Measurements from ENCODE around the gene DFFB. TPM values are rescaled to one million over a fixed set of nuclear protein-coding genes. Genes with fewer than 3 reads are reported as not detected.
"Not testable (repeated sequence)": the region's sequence is repeated elsewhere in the genome, so short reads cannot be mapped to it uniquely, and the experiment has no call there.

Gene DFFB, protein sequence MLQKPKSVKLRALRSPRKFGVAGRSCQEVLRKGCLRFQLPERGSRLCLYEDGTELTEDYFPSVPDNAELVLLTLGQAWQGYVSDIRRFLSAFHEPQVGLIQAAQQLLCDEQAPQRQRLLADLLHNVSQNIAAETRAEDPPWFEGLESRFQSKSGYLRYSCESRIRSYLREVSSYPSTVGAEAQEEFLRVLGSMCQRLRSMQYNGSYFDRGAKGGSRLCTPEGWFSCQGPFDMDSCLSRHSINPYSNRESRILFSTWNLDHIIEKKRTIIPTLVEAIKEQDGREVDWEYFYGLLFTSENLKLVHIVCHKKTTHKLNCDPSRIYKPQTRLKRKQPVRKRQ
- 10 to 100 TPM; 13.0 to 18.5 TPM for total RNA-seq

DNA sequence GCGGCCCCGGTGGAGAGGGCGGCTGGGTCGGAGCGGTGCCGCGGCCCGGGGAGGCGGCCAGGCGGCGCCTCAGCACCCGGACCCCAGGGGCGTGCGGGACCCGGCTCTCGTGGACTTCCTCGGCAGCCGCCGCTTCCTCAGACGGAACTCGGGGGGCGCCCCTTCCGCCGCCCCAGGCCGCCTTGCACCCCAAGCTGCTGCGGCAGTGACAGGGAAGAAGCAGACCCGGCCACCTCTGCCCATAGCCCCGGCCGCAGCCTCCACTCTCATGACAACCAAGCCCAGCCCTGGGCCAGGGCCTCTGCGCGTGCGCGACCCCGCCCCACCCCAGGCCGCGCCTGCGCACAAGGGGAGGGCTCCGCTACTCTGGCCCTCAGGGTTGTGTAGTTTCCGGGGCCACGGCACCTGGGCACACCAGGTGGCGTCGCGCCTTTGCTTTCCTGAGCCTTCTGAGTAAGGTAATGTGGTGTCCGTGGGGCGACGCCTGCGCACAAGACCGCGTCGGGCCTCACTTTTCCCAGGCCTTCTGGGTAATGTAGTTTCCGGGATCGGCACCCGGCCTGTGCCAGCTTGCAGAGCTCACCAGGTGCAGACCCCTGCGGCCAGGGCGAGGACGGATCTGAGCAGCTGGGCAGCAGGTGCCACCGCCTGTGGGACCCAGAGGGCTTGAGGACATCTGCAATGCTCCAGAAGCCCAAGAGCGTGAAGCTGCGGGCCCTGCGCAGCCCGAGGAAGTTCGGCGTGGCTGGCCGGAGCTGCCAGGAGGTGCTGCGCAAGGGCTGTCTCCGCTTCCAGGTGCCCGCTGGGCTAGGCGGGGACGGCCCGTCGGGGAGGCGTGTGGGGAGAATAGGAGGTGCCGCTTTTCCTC, at the start of gene DFFB, which contains the start of gene CEP104:
TSS of gene DFFB (plus strand) at position 554 of the 868 bp plus-strand sequence. CDS start at position 682, 128 bp downstream.
TSS of gene CEP104 (minus strand) at position 289 of the 868 bp plus-strand sequence. CDS start 4,804 bp downstream, outside the sequence.
- peak; percentile 98 for ATAC-seq (replicated peaks)
- H3K9me3 Mint-ChIP-seq = no peaks in the 10 kb centered on the region
- H3K27me3 Mint-ChIP-seq = no peaks in the 10 kb centered on the region
- peak within 1 kb of the TSS; percentile 93 for H3K27ac Mint-ChIP-seq
- peak within 1 kb of the TSS; percentile 97 for H3K4me3 Mint-ChIP-seq
- no peaks in the 10 kb centered on the region for H3K36me3 Mint-ChIP-seq (ENCODE audit: low read depth)
- H3K4me1 Mint-ChIP-seq = peaks cover 6% of the 10 kb centered on the region

DNA sequence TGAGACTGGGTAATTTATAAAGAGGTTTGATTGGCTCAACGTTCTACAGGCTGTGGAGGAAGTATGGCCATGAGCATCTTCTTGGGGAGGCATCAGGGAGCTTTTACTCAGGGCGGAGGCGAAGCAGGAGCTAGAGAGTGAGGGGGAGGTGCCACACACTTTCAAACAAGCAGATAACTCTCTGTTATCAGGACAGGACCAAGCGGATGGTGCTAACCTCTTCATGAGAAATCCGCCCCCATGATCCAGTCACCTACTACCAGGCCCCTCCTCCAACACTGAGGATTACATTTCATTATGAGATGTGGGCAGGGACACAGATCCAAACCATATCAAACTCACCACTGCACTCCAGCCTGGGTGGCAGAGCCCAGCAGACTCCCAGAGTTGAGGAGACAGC, 49.5 kb upstream of the DFFB start:
- peaks cover 8% of the 10 kb centered on the region for H3K27me3 Mint-ChIP-seq
- H3K9me3 Mint-ChIP-seq = no peaks in the 10 kb centered on the region
- H3K4me1 Mint-ChIP-seq = no peaks in the 10 kb centered on the region
- no peaks in the 10 kb centered on the region for H3K36me3 Mint-ChIP-seq (ENCODE audit: low read depth)
- no peak for ATAC-seq (replicated peaks)
- no peak overlapping the region for H3K4me3 Mint-ChIP-seq
- H3K27ac Mint-ChIP-seq = no peak overlapping the region

DNA sequence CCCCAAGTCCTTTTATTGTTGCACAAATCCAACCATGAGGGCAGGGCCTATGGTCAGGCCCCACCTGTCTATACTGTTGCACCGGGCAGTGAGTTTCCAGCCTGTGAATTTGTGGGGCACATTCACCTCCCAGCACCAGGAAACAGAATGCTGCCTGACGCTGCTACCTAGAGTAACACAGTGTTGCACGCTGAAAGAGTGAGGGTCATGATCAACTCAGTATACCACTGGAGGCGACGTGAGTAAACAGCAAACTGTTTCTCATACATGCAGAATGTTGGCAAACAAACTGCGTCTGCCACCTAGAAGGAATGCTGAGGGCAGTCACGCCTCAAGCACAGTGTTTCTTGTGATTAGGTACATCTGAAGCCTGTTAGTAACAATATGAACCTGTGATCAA, 47.6 kb upstream of the DFFB start:
- peaks cover 2% of the 10 kb centered on the region for H3K36me3 Mint-ChIP-seq (ENCODE audit: low read depth)
- H3K9me3 Mint-ChIP-seq = no peaks in the 10 kb centered on the region
- no peak for ATAC-seq (replicated peaks)
- H3K4me1 Mint-ChIP-seq = no peaks in the 10 kb centered on the region
- no peak overlapping the region for H3K4me3 Mint-ChIP-seq
- no peak overlapping the region for H3K27ac Mint-ChIP-seq
- no peaks in the 10 kb centered on the region for H3K27me3 Mint-ChIP-seq

DNA sequence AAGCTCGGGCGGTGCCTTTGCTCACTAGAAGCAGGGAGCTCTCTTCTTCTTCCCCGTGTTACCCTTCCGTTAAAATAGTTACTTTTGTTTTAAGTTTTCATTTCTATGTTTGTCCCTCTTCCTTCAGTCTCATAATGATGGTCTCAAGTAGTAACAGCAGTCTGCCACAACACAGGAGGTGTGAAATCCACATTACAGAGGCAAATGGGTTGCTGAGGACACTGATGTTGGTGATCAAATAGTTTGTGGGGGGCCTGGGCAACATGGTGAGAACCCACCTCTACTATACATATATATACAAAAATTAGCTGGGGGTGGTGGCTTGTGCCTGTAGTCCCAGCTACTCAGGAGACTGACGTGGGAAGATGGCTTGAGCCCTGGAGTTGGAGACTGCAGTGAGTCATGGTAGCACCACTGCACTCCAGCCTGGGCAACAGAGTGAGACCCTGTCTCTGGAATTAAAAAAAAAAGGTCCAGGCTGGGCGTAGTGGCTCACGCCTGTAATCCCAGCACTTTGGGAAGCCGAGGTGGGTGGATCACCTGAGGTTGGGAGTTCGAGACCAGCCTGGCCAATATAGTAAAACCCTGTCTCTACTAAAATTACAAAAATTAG, 47.0 kb upstream of the DFFB start:
- not testable (repeated sequence) for H3K27ac Mint-ChIP-seq; ATAC-seq (replicated peaks)

DNA sequence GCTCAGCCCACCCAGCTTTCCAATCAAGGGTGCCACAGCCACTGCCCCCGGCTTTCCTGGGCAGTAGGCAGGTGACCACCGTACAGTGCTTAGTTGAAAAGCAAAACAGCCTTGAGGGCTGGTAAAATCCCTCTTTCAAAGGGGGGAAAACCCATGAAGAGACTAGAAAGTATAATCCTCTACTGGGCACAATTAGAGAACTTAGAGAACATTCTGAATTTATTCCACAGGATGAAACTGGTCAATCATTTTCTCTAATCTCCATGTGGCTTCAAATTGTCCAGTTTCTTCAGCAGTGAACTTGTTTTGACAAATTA, 45.7 kb upstream of the DFFB start:
- no peak overlapping the region for H3K27ac Mint-ChIP-seq
- H3K27me3 Mint-ChIP-seq = no peaks in the 10 kb centered on the region
- H3K9me3 Mint-ChIP-seq = no peaks in the 10 kb centered on the region
- H3K4me1 Mint-ChIP-seq = no peaks in the 10 kb centered on the region
- ATAC-seq (replicated peaks) = peak; percentile 23
- H3K4me3 Mint-ChIP-seq = no peak overlapping the region
- H3K36me3 Mint-ChIP-seq (ENCODE audit: low read depth) = peaks cover 16% of the 10 kb centered on the region

More for the DNA sequence above, 47.0 kb upstream of the DFFB start:
- H3K9me3 Mint-ChIP-seq; H3K4me3 Mint-ChIP-seq; H3K4me1 Mint-ChIP-seq; H3K27me3 Mint-ChIP-seq; H3K36me3 Mint-ChIP-seq (ENCODE audit: low read depth): not testable (repeated sequence)

DNA sequence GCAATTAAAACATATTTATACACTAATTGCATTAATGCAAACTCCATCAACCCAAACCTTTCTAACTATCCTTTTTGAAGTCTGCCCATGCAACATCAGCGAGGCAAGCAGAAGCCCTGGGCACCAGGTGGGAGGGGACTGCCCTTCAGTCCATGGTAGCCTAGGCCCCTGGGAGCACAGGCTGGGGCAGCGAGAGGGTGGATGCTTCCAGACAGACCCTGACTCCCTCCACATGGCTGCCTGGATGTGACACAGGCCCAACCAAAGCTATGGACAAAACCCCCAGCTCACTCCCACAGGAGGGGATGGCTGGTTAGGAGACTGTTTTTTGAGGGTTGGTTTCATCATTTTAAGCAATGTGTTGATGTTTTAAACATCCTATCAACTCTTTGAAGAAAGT, 43.2 kb upstream of the DFFB start:
- no peak for ATAC-seq (replicated peaks)
- Mint-ChIP-seq H3K4me3 (no peak overlapping the region), H3K36me3 (ENCODE audit: low read depth) (peaks cover 20% of the 10 kb centered on the region), H3K27ac (no peak overlapping the region), H3K4me1 (no peaks in the 10 kb centered on the region), H3K27me3 (no peaks in the 10 kb centered on the region), H3K9me3 (no peaks in the 10 kb centered on the region)

DNA sequence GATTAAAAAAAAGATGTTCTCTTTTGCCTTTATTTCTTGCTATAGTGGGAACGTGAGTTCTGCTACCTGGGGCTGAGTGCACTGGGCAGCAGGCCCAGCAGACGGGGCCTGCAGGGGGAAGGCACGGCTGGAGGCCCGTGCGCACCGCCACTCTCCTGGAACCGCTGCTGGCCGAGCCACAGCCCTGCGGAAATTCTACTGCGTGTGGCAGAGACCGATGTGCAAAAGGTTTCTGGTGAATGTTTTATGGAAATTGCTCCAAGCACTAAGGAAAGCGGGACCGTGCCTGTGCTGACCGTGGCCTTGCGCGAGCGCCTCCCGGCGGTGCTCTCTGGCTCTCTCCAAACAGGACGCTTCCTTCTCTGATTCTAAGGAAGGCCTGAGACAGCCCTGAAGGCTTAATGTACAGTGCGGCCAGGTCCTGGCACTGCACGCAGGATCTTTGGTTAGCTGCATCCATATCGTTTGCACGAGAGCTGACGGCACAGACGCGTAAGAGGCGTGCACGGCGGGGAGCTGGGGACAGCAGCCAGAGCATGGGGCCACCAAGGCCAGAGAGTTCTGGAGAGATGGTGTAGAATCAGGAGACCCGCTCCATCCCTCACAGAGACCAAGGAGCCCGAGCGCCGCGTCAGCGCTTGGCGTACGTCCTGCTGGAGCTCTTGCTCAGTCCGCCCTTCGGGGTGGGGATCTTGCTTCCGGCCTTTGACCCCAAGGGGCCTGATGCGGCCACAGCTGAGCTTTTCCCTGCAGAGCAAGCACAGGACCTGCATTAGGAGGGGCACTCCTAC, 42.3 kb upstream of the DFFB start:
- H3K27me3 Mint-ChIP-seq = no peaks in the 10 kb centered on the region
- no peaks in the 10 kb centered on the region for H3K9me3 Mint-ChIP-seq
- ATAC-seq (replicated peaks) = no peak
- peaks cover 29% of the 10 kb centered on the region for H3K36me3 Mint-ChIP-seq (ENCODE audit: low read depth)
- H3K4me3 Mint-ChIP-seq = no peak overlapping the region
- no peaks in the 10 kb centered on the region for H3K4me1 Mint-ChIP-seq
- H3K27ac Mint-ChIP-seq = no peak overlapping the region

DNA sequence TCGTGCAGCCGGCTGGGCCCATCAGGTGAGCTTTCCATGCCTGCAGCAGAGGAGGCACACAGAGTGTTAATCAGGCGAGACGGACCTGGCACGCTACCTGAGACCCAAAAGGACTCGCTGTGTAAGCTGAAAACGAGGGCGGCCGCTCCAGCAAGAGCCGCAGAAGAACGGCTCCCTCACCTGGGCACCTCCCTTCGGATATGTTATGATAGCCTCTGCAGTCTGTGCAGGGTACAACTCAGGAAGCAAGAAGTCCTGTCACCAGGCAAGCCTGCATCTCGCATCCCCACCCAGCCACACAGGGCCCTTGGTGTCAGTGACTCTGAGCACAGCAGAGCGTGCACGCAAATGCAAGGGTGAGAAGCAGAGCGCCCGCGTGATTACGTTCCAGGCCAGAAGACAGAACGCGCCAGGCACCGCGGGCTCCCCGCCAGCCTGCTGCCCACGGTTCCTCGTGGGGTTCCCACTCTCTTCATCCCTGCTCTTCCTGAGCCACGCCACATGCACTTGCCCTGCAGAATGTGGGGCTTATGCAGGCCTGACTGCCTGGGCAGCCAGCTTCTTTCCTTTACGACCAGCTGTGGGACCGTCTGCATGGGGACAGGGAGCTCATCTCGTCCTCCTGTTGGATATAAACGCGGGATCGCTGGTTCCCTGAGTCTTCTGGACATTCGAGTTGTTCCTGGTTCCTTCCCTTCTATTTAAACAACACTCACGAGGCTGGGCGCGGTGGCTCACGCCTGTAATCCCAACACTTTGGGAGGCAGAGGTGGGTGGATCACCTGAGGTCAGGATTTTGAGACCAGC, 40.7 kb upstream of the DFFB start:
- no peak for ATAC-seq (replicated peaks)
- Mint-ChIP-seq H3K27me3 (no peaks in the 10 kb centered on the region), H3K27ac (no peak overlapping the region), H3K9me3 (no peaks in the 10 kb centered on the region), H3K4me3 (no peak overlapping the region), H3K4me1 (no peaks in the 10 kb centered on the region), H3K36me3 (ENCODE audit: low read depth) (peaks cover 37% of the 10 kb centered on the region)

DNA sequence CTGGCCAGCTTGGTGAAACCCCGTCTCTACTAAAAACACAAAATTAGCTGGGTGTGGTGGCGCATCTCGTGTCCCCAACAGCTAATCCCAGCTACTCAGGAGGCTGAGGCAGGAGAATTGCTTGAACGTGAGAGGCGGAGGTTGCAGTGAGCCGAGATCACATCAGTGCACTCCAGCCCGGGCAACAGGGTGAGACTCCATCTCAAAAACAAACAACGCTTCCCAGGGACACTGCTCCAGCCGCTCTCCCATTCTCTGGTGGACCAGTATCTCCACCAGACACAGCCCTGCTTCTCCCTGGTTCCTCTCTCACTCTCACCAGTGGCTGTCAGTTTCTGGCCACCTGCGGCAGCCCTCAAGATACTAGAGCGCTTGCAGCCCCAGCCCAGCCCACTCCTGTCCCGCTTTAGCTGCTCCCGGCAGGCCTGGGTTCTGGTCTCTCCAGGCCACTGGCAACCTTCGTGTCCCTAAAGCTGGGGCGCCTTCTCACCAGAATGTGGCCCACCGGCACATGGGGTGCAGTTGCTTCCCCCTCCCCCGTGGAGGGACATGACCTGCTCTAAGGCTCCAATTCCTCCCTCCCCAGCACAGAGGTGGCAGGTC, 40.0 kb upstream of the DFFB start:
- no peak for ATAC-seq (replicated peaks)
- Mint-ChIP-seq H3K9me3 (no peaks in the 10 kb centered on the region), H3K27me3 (no peaks in the 10 kb centered on the region), H3K27ac (no peak overlapping the region), H3K4me1 (no peaks in the 10 kb centered on the region), H3K4me3 (no peak overlapping the region), H3K36me3 (ENCODE audit: low read depth) (peaks cover 37% of the 10 kb centered on the region)

DNA sequence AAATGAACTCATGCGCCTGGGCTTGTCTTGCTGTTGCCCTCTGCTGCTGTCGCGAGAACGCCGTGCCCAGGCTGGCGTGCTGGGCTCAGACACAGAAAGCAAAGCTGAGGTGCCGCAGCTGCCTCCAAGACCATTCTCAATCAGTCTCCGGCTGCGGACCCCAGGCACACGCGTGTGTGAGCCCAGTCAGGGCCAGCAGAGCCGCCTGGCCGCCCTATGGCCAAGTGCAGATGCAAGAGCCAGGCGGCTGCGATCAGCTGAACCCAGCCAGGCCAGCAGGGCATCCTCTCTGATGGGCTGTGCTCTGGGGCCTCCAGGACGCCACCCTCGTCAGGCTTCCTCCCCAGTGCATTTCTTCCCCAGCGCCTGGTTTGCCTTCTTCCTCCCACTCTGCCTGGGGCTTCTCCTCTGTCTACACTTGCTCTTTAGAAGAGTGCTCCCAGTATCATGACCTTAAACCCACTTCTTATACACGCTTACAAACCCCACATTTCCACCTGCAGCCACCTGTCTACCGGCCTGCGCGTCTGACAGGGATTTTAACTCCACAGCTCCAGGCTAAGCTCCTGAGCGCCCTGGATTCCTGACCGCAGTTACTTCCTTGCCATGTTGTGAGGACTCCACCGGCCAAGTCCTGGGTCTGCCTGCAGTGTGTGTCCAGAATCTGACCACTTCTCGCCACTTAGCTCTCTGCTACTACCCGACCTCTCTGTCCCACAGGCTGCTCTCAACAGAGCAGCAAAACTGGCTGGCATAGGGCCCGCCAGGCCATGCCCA, 39.3 kb upstream of the DFFB start:
- H3K27ac Mint-ChIP-seq = no peak overlapping the region
- ATAC-seq (replicated peaks) = no peak
- no peaks in the 10 kb centered on the region for H3K4me1 Mint-ChIP-seq
- H3K4me3 Mint-ChIP-seq = no peak overlapping the region
- no peaks in the 10 kb centered on the region for H3K27me3 Mint-ChIP-seq
- no peaks in the 10 kb centered on the region for H3K9me3 Mint-ChIP-seq
- H3K36me3 Mint-ChIP-seq (ENCODE audit: low read depth) = peaks cover 37% of the 10 kb centered on the region

DNA sequence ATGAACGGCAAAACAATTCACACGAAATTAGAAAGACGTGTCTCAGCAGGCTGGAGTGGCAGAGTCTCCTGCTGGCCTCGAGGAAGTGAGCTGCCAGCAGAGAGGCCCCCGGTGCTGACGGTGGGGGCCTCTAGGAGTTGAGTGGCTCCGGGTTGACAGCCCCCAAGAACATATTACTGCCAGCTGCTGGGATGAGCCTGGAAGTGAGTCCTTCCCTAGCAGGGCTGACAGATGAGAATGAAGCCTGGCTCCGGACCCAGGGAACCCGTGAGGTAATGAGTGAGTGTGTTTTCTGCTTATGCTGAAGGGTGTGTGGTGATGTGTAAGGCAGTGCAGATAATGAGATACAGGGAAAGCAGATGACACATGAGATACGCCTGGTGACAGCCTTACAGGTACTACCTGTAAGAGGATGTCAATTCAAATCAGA, 37.5 kb upstream of the DFFB start:
- H3K9me3 Mint-ChIP-seq = no peaks in the 10 kb centered on the region
- no peaks in the 10 kb centered on the region for H3K4me1 Mint-ChIP-seq

DNA sequence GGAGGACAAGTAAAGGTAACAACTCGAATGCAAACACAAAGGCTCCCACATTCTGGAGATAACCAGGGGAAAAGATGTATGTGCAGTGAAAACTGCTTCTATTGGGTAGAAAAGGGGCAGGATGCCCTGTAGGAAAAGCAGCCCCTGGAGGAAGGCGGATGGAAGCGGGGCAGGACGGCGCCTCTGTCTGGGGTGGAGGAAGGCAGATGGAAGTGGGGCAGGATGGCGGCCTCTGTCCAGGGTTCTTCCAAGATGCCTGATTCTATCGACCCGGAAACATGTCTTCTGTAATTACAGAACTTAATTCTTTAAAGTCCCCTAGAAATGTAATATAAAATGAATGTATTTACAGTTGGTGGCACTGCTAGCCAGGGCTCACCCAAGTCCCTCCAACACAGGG, 37.0 kb upstream of the DFFB start:
- no peak for ATAC-seq (replicated peaks)
- no peaks in the 10 kb centered on the region for H3K27me3 Mint-ChIP-seq
- no peak overlapping the region for H3K4me3 Mint-ChIP-seq
- H3K36me3 Mint-ChIP-seq (ENCODE audit: low read depth) = peaks cover 47% of the 10 kb centered on the region
- no peak overlapping the region for H3K27ac Mint-ChIP-seq
- no peaks in the 10 kb centered on the region for H3K9me3 Mint-ChIP-seq
- H3K4me1 Mint-ChIP-seq = no peaks in the 10 kb centered on the region

More for the DNA sequence above, 37.5 kb upstream of the DFFB start:
- Mint-ChIP-seq H3K27me3 (no peaks in the 10 kb centered on the region), H3K36me3 (ENCODE audit: low read depth) (peaks cover 52% of the 10 kb centered on the region), H3K27ac (no peak overlapping the region), H3K4me3 (no peak overlapping the region)
- ATAC-seq (replicated peaks) = no peak

DNA sequence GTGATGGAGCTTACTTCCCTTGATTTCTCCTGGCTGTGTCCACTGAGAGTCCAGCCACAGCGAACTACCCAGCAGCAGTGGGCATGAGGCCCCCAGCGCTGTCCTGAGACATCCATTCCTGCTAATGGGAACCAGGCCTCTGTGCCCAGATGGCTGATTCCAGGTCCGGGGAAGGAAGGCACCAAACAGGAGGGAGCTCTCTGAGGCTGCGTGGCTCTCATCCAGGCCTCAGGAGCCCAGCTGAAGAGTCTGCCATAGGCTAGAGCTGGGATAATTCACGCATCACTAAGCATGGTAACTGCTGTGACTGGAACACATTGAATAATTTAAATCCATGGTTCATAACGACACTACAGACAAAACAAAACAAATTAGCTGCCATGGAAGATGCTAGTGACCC, 36.3 kb upstream of the DFFB start:
- peaks cover 47% of the 10 kb centered on the region for H3K36me3 Mint-ChIP-seq (ENCODE audit: low read depth)
- no peak overlapping the region for H3K27ac Mint-ChIP-seq
- no peaks in the 10 kb centered on the region for H3K4me1 Mint-ChIP-seq
- ATAC-seq (replicated peaks) = no peak
- no peaks in the 10 kb centered on the region for H3K9me3 Mint-ChIP-seq
- H3K27me3 Mint-ChIP-seq = no peaks in the 10 kb centered on the region
- no peak overlapping the region for H3K4me3 Mint-ChIP-seq
